Measurements from ENCODE around the gene UROD. TPM values are rescaled to one million over a fixed set of nuclear protein-coding genes. Genes with fewer than 3 reads are reported as not detected.
"Not testable (repeated sequence)": the region's sequence is repeated elsewhere in the genome, so short reads cannot be mapped to it uniquely, and the experiment has no call there.

The UROD gene
- total and polyA plus RNA-seq, 2 donors, result 75.4 to 97.6 TPM

- not testable (repeated sequence) for DNase-seq (ENCODE audit: extremely low spot score); H3K4me1 ChIP-seq (ENCODE audit: insufficient read depth); H3K4me3 ChIP-seq (ENCODE audit: low read depth, low read length); H3K27ac ChIP-seq (ENCODE audit: low read depth); H3K36me3 ChIP-seq (ENCODE audit: insufficient read depth)
- 86% methylated on average over 8 of the region's 8 CpGs for WGBS
Observed at GRCh38 chr1:45001576-45001975, 10.5 kb upstream of the UROD start.

GRCh38 chr1:45002650-45003645 lies 9.1 kb upstream of the UROD start:
- no peak overlapping the region for H3K27ac ChIP-seq (ENCODE audit: low read depth)
- H3K36me3 ChIP-seq (ENCODE audit: insufficient read depth), result peaks cover 3% of the 10 kb centered on the region
- DNase-seq (ENCODE audit: extremely low spot score), result no peak
- H3K4me3 ChIP-seq (ENCODE audit: low read depth, low read length), result no peak overlapping the region
- WGBS, result 91% methylated on average over 17 of the region's 17 CpGs
- H3K4me1 ChIP-seq (ENCODE audit: insufficient read depth), result no peaks in the 10 kb centered on the region

- 93% methylated on average over 14 of the region's 14 CpGs for WGBS
Observed at GRCh38 chr1:45003741-45004140, 8.3 kb upstream of the UROD start.

GRCh38 chr1:45004281-45004920 lies 7.7 kb upstream of the UROD start:
- no peaks in the 10 kb centered on the region for H3K4me1 ChIP-seq (ENCODE audit: insufficient read depth)
- 84% methylated on average over 7 of the region's 7 CpGs for WGBS
- DNase-seq (ENCODE audit: extremely low spot score), result no peak
- H3K36me3 ChIP-seq (ENCODE audit: insufficient read depth), result peaks cover 3% of the 10 kb centered on the region
- H3K4me3 ChIP-seq (ENCODE audit: low read depth, low read length), result no peak overlapping the region
- H3K27ac ChIP-seq (ENCODE audit: low read depth), result no peak overlapping the region

More at GRCh38 chr1:45003741-45004140, 8.3 kb upstream of the UROD start:
- H3K36me3 ChIP-seq (ENCODE audit: insufficient read depth), result peaks cover 3% of the 10 kb centered on the region
- no peak overlapping the region for H3K4me3 ChIP-seq (ENCODE audit: low read depth, low read length)
- H3K4me1 ChIP-seq (ENCODE audit: insufficient read depth), result no peaks in the 10 kb centered on the region
- no peak overlapping the region for H3K27ac ChIP-seq (ENCODE audit: low read depth)
- DNase-seq (ENCODE audit: extremely low spot score), result no peak

GRCh38 chr1:45005761-45006160 lies 6.3 kb upstream of the UROD start:
- Histone ChIP-seq H3K4me1 (ENCODE audit: insufficient read depth) (peaks cover 3% of the 10 kb centered on the region), H3K4me3 (ENCODE audit: low read depth, low read length) (no peak overlapping the region), H3K27ac (ENCODE audit: low read depth) (no peak overlapping the region), H3K36me3 (ENCODE audit: insufficient read depth) (peaks cover 3% of the 10 kb centered on the region)
- WGBS, result 89% methylated on average over 6 of the region's 6 CpGs
- no peak for DNase-seq (ENCODE audit: extremely low spot score)

GRCh38 chr1:45007311-45007710 lies 4.7 kb upstream of the UROD start:
- DNase-seq (ENCODE audit: extremely low spot score), result no peak
- WGBS, result 84% methylated on average over 11 of the region's 11 CpGs
- Histone ChIP-seq H3K36me3 (ENCODE audit: insufficient read depth) (peaks cover 3% of the 10 kb centered on the region), H3K4me1 (ENCODE audit: insufficient read depth) (peaks cover 3% of the 10 kb centered on the region), H3K4me3 (ENCODE audit: low read depth, low read length) (no peak overlapping the region), H3K27ac (ENCODE audit: low read depth) (no peak overlapping the region)

- peaks cover 3% of the 10 kb centered on the region for H3K36me3 ChIP-seq (ENCODE audit: insufficient read depth)
- DNase-seq (ENCODE audit: extremely low spot score), result no peak
- H3K27ac ChIP-seq (ENCODE audit: low read depth), result no peak overlapping the region
- H3K4me1 ChIP-seq (ENCODE audit: insufficient read depth), result peaks cover 3% of the 10 kb centered on the region
- H3K4me3 ChIP-seq (ENCODE audit: low read depth, low read length), result no peak overlapping the region
- WGBS, result 89% methylated on average over 3 of the region's 3 CpGs
Observed at GRCh38 chr1:45008076-45008475, 4.0 kb upstream of the UROD start.

GRCh38 chr1:45008516-45008915 lies 3.5 kb upstream of the UROD start:
- Histone ChIP-seq H3K36me3 (ENCODE audit: insufficient read depth) (peaks cover 3% of the 10 kb centered on the region), H3K4me1 (ENCODE audit: insufficient read depth) (peaks cover 3% of the 10 kb centered on the region), H3K4me3 (ENCODE audit: low read depth, low read length) (no peak overlapping the region), H3K27ac (ENCODE audit: low read depth) (no peak overlapping the region)
- 92% methylated on average over 12 of the region's 12 CpGs for WGBS
- no peak for DNase-seq (ENCODE audit: extremely low spot score)

GRCh38 chr1:45009296-45009865 lies 2.7 kb upstream of the UROD start:
- H3K27ac ChIP-seq (ENCODE audit: low read depth), result no peak overlapping the region
- peaks cover 1% of the 10 kb centered on the region for H3K36me3 ChIP-seq (ENCODE audit: insufficient read depth)
- no peak for DNase-seq (ENCODE audit: extremely low spot score)
- H3K4me3 ChIP-seq (ENCODE audit: low read depth, low read length), result no peak overlapping the region
- H3K4me1 ChIP-seq (ENCODE audit: insufficient read depth), result peaks cover 3% of the 10 kb centered on the region
- WGBS, result 91% methylated on average over 11 of the region's 11 CpGs

GRCh38 chr1:45009956-45010854 lies 1.8 kb upstream of the UROD start:
- 20% methylated on average over 41 of the region's 41 CpGs for WGBS
- no peak for DNase-seq (ENCODE audit: extremely low spot score)
- Histone ChIP-seq H3K4me3 (ENCODE audit: low read depth, low read length) (peak overlapping the region; percentile 97), H3K27ac (ENCODE audit: low read depth) (no peak overlapping the region), H3K4me1 (ENCODE audit: insufficient read depth) (peaks cover 3% of the 10 kb centered on the region), H3K36me3 (ENCODE audit: insufficient read depth) (no peaks in the 10 kb centered on the region)

- H3K27ac ChIP-seq (ENCODE audit: low read depth), result peak within 1 kb of the TSS; percentile 77
- H3K4me3 ChIP-seq (ENCODE audit: low read depth, low read length), result peak within 1 kb of the TSS; percentile 97
- H3K4me1 ChIP-seq (ENCODE audit: insufficient read depth), result peaks cover 3% of the 10 kb centered on the region
- no peaks in the 10 kb centered on the region for H3K36me3 ChIP-seq (ENCODE audit: insufficient read depth)
- WGBS, result 1% methylated on average over 62 of the region's 62 CpGs
- peak; percentile 48 for DNase-seq (ENCODE audit: extremely low spot score)
Observed at GRCh38 chr1:45010855-45011811, 921 bp upstream of the UROD start, which contains the start of gene HECTD3. HECTD3 (minus strand) TSS chr1:45011324; CDS start chr1:45011257, 67 bp downstream.

- Histone ChIP-seq H3K4me1 (ENCODE audit: insufficient read depth) (peaks cover 3% of the 10 kb centered on the region), H3K4me3 (ENCODE audit: low read depth, low read length) (peak overlapping the region; percentile 30), H3K36me3 (ENCODE audit: insufficient read depth) (no peaks in the 10 kb centered on the region), H3K27ac (ENCODE audit: low read depth) (no peak overlapping the region)
- 4% methylated on average over 21 of the region's 21 CpGs for WGBS
- DNase-seq (ENCODE audit: extremely low spot score), result no peak
Observed at GRCh38 chr1:45012639-45013278, 705 bp downstream of the UROD start.
